ENCODE results near the gene MGMT.

Gene MGMT

GRCh38 chr10:129772468-129773358 lies 305.7 kb downstream of the MGMT start:
- TF ChIP-seq POLR2A (IDR thresholded peaks at IDR 0.05; ENCODE audit: low read length) (no peak), GATA1 (IDR thresholded peaks at IDR 0.05; ENCODE audit: low read depth, low read length) (no peak)
- DNase-seq, result no peak

- DNase-seq, result no peak
- no peak for TF ChIP-seq POLR2A (IDR thresholded peaks at IDR 0.05; ENCODE audit: low read length)
- no peak for TF ChIP-seq GATA1 (IDR thresholded peaks at IDR 0.05; ENCODE audit: low read depth, low read length)
Observed at GRCh38 chr10:129773359-129773990, 306.4 kb downstream of the MGMT start.

- no peak for DNase-seq
- TF ChIP-seq POLR2A (IDR thresholded peaks at IDR 0.05; ENCODE audit: low read length) (no peak), GATA1 (IDR thresholded peaks at IDR 0.05; ENCODE audit: low read depth, low read length) (no peak)
Observed at GRCh38 chr10:129774082-129774735, 307.2 kb downstream of the MGMT start.

- no peak for TF ChIP-seq POLR2A (IDR thresholded peaks at IDR 0.05; ENCODE audit: low read length)
- TF ChIP-seq GATA1 (IDR thresholded peaks at IDR 0.05; ENCODE audit: low read depth, low read length), result no peak
- no peak for DNase-seq
Observed at GRCh38 chr10:129774736-129775401, 307.8 kb downstream of the MGMT start.

- TF ChIP-seq POLR2A (IDR thresholded peaks at IDR 0.05; ENCODE audit: low read length) (no peak), GATA1 (IDR thresholded peaks at IDR 0.05; ENCODE audit: low read depth, low read length) (no peak)
- no peak for DNase-seq
Observed at GRCh38 chr10:129775681-129776080, 308.6 kb downstream of the MGMT start.

GRCh38 chr10:129777687-129778086 lies 310.6 kb downstream of the MGMT start:
- TF ChIP-seq GATA1 (IDR thresholded peaks at IDR 0.05; ENCODE audit: low read depth, low read length), result no peak
- TF ChIP-seq POLR2A (IDR thresholded peaks at IDR 0.05; ENCODE audit: low read length), result no peak
- no peak for DNase-seq

GRCh38 chr10:129778571-129778970 lies 311.5 kb downstream of the MGMT start:
- no peak for DNase-seq
- TF ChIP-seq POLR2A (IDR thresholded peaks at IDR 0.05; ENCODE audit: low read length) (no peak), GATA1 (IDR thresholded peaks at IDR 0.05; ENCODE audit: low read depth, low read length) (no peak)

GRCh38 chr10:129779126-129780111 lies 312.4 kb downstream of the MGMT start:
- no peak for TF ChIP-seq POLR2A (IDR thresholded peaks at IDR 0.05; ENCODE audit: low read length)
- no peak for TF ChIP-seq GATA1 (IDR thresholded peaks at IDR 0.05; ENCODE audit: low read depth, low read length)
- no peak for DNase-seq

GRCh38 chr10:129780198-129780597 lies 313.2 kb downstream of the MGMT start:
- TF ChIP-seq GATA1 (IDR thresholded peaks at IDR 0.05; ENCODE audit: low read depth, low read length) (no peak), POLR2A (IDR thresholded peaks at IDR 0.05; ENCODE audit: low read length) (no peak)
- DNase-seq, result no peak

GRCh38 chr10:129780901-129781795 lies 314.1 kb downstream of the MGMT start:
- no peak for TF ChIP-seq POLR2A (IDR thresholded peaks at IDR 0.05; ENCODE audit: low read length)
- no peak for TF ChIP-seq GATA1 (IDR thresholded peaks at IDR 0.05; ENCODE audit: low read depth, low read length)

GRCh38 chr10:129784291-129784690 lies 317.2 kb downstream of the MGMT start:
- TF ChIP-seq GATA1 (IDR thresholded peaks at IDR 0.05; ENCODE audit: low read depth, low read length) (no peak), POLR2A (IDR thresholded peaks at IDR 0.05; ENCODE audit: low read length) (no peak)
- DNase-seq, result peak in 1 of 2 experiments; percentile 2

More at GRCh38 chr10:129780901-129781795, 314.1 kb downstream of the MGMT start:
- no peak for DNase-seq

- no peak for DNase-seq
- TF ChIP-seq POLR2A (IDR thresholded peaks at IDR 0.05; ENCODE audit: low read length), result no peak
- no peak for TF ChIP-seq GATA1 (IDR thresholded peaks at IDR 0.05; ENCODE audit: low read depth, low read length)
Observed at GRCh38 chr10:129784891-129785290, 317.9 kb downstream of the MGMT start.

All from erythroblast (primary cell).